Measurements from ENCODE around the gene NOTCH3. TPM values are rescaled to one million over a fixed set of nuclear protein-coding genes. Genes with fewer than 3 reads are reported as not detected.

NOTCH3 gene
- total and polyA plus RNA-seq, 2 donors from 2014 or later, result 15.1 to 92.3 TPM

DNA sequence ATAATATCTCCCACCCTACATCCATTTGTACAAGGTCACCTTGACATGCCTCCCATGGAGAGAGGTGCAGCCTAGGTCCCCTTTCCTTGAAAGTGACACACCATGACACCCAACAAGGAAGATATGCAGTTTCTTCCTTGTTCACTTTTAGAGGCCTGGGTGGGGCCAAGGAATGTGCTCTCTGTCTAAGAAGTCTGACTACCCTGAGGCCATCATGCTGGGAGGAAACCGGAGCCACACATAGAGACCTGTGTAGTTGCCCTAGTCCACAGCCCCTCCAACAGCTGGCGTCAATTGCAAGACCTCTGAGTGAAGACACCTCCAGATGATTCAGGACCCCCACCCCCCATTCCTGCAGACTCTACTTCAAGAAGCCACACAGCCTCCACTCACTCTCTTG lies 82.5 kb downstream of the NOTCH3 start:
- H3K36me3 ChIP-seq (ENCODE audit: control insufficient read depth in 2 of 3, insufficient read depth in 3 of 3, low read length in 3 of 3), result peaks cover 5 to 59% (median 37%) of the 10 kb centered on the region in 3 donors
- H3K27ac ChIP-seq (ENCODE audit: low read depth in 2 of 2, low read length in 2 of 2), result peak overlapping the region in 1 of 2 donors; percentile 72
- H3K9ac ChIP-seq (ENCODE audit: low read length in 3 of 3), result no peak overlapping the region
- H3K4me1 ChIP-seq (ENCODE audit: control insufficient read depth in 2 of 3, insufficient read depth in 2 of 3, low read depth in 1 of 3, low read length in 3 of 3), result peaks cover 0 to 32% (median 14%) of the 10 kb centered on the region in 3 donors
- no peak for FAIRE-seq
- TF ChIP-seq, protein P1, sequence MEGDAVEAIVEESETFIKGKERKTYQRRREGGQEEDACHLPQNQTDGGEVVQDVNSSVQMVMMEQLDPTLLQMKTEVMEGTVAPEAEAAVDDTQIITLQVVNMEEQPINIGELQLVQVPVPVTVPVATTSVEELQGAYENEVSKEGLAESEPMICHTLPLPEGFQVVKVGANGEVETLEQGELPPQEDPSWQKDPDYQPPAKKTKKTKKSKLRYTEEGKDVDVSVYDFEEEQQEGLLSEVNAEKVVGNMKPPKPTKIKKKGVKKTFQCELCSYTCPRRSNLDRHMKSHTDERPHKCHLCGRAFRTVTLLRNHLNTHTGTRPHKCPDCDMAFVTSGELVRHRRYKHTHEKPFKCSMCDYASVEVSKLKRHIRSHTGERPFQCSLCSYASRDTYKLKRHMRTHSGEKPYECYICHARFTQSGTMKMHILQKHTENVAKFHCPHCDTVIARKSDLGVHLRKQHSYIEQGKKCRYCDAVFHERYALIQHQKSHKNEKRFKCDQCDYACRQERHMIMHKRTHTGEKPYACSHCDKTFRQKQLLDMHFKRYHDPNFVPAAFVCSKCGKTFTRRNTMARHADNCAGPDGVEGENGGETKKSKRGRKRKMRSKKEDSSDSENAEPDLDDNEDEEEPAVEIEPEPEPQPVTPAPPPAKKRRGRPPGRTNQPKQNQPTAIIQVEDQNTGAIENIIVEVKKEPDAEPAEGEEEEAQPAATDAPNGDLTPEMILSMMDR (IDR thresholded peaks at IDR 0.05; ENCODE audit: borderline replicate concordance, extremely low read depth, insufficient read depth), result no peak
- no peak for DNase-seq
- intact Hi-C loops (cut with DNase I), result no loop called here
- no peak overlapping the region for H3K4me3 ChIP-seq (ENCODE audit: low read length in 3 of 3)
- no peaks in the 10 kb centered on the region for H3K9me3 ChIP-seq (ENCODE audit: control insufficient read depth in 2 of 3, insufficient read depth in 1 of 3, low read length in 3 of 3)
- H3K27me3 ChIP-seq (ENCODE audit: control insufficient read depth, insufficient read depth, low read length), result no peaks in the 10 kb centered on the region

DNA sequence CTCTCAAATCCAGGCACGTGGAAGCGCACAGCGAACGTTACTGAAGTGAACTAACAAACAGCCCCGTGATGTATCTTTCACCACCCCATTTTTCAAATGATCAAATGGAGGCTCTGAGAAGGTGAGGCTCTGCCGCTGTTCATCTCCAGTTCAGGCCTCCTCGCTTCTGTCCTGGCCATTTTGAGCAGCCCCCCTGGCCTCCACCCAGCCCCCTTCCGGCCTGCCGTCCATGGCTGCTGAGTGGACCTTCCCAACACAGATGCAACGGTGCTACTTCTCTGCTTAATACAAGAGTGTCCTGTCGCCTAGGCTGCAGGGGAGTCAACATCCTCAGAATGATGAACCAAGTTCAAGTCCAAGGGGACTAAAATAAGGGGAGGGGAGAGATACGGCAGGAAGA lies 83.9 kb downstream of the NOTCH3 start:
- TF ChIP-seq, protein P1 (IDR thresholded peaks at IDR 0.05; ENCODE audit: borderline replicate concordance, extremely low read depth, insufficient read depth), result no peak

DNA sequence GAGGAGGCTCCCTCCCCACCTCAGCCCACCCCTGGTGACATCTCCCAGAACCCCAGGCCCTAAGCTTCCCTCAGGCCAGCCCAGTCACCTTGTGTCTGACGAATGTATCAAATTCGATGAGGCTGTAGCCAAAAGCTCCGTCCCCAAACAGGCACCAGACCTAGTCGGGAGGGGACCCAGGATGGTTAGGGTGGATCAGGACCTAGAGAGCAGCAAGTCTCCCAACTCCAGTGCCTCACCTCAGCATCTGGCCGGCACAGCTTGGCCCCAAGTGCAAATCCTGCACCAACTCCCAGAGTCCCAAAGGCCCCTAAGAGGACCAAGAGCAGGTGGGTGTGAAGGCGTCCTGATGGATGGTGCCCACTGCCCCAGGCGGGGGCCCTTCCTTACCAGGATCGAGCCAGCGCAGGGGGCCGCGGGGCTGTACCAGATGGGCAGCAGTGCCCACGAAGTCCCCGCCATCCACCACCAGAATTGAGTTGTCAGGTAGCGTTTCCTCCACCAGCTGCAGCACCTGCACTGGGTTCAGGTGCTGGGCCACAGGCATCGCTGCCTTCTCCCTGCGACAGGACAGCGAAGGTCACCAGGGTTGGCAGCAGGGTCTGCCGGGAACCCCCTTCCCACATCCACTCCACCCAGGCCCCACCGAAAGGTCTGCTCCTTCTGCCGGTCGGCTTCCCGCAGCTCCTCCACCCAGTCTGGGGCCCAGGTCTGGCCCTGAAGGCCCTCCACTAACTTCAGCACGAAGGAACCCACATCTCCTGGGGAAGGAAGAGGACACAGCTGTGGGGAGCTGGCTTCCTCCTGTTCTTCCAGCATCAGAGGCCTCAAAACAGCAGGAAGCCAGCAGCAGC lies 84.8 kb downstream of the NOTCH3 start:
- no peak overlapping the region for H3K4me3 ChIP-seq (ENCODE audit: low read length in 3 of 3)
- TF ChIP-seq, protein P1 (IDR thresholded peaks at IDR 0.05; ENCODE audit: borderline replicate concordance, extremely low read depth, insufficient read depth), result no peak
- no peak overlapping the region for H3K9ac ChIP-seq (ENCODE audit: low read length in 3 of 3)
- peak overlapping the region in 1 of 2 donors; percentile 41 for H3K27ac ChIP-seq (ENCODE audit: low read depth in 2 of 2, low read length in 2 of 2)
- DNase-seq, result no peak
- intact Hi-C loops (cut with DNase I), result no loop called here
- peaks cover 0 to 29% (median 14%) of the 10 kb centered on the region in 3 donors for H3K4me1 ChIP-seq (ENCODE audit: control insufficient read depth in 2 of 3, insufficient read depth in 2 of 3, low read depth in 1 of 3, low read length in 3 of 3)
- no peak for FAIRE-seq
- no peaks in the 10 kb centered on the region for H3K9me3 ChIP-seq (ENCODE audit: control insufficient read depth in 2 of 3, insufficient read depth in 1 of 3, low read length in 3 of 3)
- H3K27me3 ChIP-seq (ENCODE audit: control insufficient read depth, insufficient read depth, low read length), result no peaks in the 10 kb centered on the region
- H3K36me3 ChIP-seq (ENCODE audit: control insufficient read depth in 2 of 3, insufficient read depth in 3 of 3, low read length in 3 of 3), result peaks cover 2 to 66% (median 37%) of the 10 kb centered on the region in 3 donors

More for the DNA sequence above, 83.9 kb downstream of the NOTCH3 start:
- DNase-seq, result no peak
- Histone ChIP-seq H3K4me3 (ENCODE audit: low read length in 3 of 3) (no peak overlapping the region), H3K27ac (ENCODE audit: low read depth in 2 of 2, low read length in 2 of 2) (peak overlapping the region in 1 of 2 donors; percentile 64), H3K9me3 (ENCODE audit: control insufficient read depth in 2 of 3, insufficient read depth in 1 of 3, low read length in 3 of 3) (no peaks in the 10 kb centered on the region), H3K9ac (ENCODE audit: low read length in 3 of 3) (no peak overlapping the region), H3K27me3 (ENCODE audit: control insufficient read depth, insufficient read depth, low read length) (no peaks in the 10 kb centered on the region), H3K4me1 (ENCODE audit: control insufficient read depth in 2 of 3, insufficient read depth in 2 of 3, low read depth in 1 of 3, low read length in 3 of 3) (peaks cover 0 to 29% (median 14%) of the 10 kb centered on the region in 3 donors), H3K36me3 (ENCODE audit: control insufficient read depth in 2 of 3, insufficient read depth in 3 of 3, low read length in 3 of 3) (peaks cover 2 to 64% (median 36%) of the 10 kb centered on the region in 3 donors)
- no peak for FAIRE-seq
- intact Hi-C loops (cut with DNase I), result no loop called here

All from kidney (tissue), 14 donors.